NOMO-1 (cell line): ENCODE results near the gene KLHL33.
"Not testable (repeated sequence)": the region's sequence is repeated elsewhere in the genome, so short reads cannot be mapped to it uniquely, and the experiment has no call there.

Experiments used
- DNase-seq, 2 experiments: peaks; one replicate each; lab custom pipeline; 2025; ENCODE audit not compliant: unreplicated experiment in 2 of 2; lab: John Stamatoyannopoulos, UW

KLHL33 gene

GRCh38 chr14:20452831-20453230 lies 16.9 kb upstream of the KLHL33 start:
- DNase-seq = not testable (repeated sequence)

GRCh38 chr14:20446889-20447288 lies 10.9 kb upstream of the KLHL33 start:
- no peak for DNase-seq

DNA sequence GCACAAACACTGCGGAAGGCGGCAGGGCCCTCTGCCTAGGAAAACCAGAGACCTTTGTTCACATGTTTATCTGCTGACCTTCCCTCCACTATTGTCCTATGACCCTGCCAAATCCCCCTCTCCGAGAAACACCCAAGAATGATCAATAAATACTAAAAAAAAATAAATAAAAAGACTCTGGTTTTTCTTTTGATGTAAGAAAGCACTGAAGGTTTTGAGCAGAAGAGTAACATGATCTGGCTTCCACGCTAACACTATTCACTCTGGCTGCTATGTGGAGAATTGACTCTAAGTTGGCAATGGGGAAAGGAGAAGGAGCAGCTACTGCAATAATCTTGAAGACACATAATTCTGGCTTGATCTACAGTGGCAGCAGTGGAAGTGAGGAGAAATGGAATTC lies 7.7 kb upstream of the KLHL33 start:
- not testable (repeated sequence) for DNase-seq

DNA sequence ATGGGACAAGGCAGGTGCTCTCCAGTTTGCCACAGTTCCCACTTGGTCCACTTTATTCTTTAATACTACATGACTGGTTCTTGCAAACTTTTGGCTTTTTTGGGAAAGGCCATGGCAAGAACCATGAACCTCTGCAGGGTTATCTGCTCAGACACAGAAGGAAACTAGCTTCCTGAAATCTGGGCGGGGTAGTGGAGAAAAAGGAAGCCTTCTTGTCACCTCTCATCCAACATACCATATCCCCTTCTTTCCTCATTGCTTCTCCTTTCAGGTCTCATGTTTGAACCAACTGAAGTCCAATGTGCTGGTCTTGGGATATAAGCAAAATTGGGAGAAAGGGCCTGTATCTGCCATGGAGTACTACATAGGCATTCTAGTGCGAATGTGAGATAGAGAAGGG lies 5.5 kb upstream of the KLHL33 start:
- no peak for DNase-seq

- DNase-seq = peak; percentile 41 to 52
These were observed 4.9 kb upstream of the KLHL33 start for GRCh38 chr14:20440882-20441281.

- DNase-seq = no peak
These were observed 4.5 kb upstream of the KLHL33 start for GRCh38 chr14:20440465-20440864.

- peak; percentile 55 to 59 for DNase-seq
These were observed 2.7 kb upstream of the KLHL33 start for GRCh38 chr14:20438664-20439063.

DNA sequence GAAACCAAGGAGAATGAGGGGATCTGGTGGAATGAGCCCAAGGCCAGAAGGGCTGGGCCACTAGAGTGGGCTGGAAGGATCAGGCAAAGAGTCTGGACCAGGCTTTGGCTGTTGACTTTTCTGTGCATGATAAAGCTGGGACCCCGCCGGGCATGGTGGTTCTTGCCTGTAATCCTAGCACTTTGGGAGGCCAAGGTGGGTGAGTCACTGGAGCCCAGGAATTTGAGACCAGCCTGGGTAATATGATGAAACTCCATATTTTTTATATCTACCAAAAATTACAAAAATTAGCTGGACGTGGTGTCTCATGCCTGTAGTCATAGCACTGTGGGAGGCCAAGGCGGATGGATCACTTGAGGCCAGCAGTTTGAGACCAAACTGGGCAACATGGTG lies 393 bp upstream of the KLHL33 start:
- no peak for DNase-seq

DNA sequence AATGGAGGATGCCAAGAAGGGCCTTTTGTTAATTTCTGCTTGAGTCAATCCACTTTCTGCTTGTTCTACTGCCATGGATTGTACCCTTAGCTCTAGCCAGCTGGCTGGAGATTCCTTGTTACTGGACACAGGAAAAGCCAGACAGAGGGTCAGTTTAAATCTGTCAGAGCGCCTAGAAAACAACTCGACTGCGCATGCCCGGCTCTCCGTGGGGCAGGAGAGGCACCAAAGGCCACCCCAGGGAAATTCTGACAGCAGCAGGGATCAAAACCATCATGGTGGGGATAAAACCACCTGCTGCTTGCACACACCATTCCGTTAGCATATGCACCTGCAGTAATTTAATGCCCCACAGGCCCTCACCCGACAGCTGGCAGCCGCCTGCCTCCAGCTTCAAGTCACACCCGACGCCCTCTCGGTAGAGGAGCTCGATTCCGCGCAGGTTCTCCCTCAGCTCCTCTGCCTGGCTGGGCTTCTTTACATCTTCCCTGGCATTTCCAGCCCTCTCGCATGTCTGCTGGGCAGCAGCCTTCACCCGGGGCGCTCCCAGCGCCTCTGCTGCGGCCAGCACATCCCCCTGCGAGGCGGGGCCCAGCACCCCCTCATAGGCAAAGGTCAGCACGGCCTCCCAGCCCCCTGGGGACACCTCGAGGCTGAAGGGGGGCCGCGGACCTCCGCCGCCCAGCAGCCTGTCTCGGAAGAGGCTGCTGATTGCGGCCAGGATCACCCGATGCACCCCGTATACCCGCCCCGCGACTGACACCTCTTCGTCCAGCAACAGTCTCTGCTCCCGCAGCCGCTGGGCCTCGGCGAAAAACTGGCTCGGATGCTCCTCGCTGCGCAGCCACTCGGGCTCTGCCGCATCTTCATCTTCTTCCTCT lies 1.0 kb downstream of the KLHL33 start:
- DNase-seq = no peak

- no peak for DNase-seq
These were observed 5.9 kb downstream of the KLHL33 start for GRCh38 chr14:20429801-20430669.

DNA sequence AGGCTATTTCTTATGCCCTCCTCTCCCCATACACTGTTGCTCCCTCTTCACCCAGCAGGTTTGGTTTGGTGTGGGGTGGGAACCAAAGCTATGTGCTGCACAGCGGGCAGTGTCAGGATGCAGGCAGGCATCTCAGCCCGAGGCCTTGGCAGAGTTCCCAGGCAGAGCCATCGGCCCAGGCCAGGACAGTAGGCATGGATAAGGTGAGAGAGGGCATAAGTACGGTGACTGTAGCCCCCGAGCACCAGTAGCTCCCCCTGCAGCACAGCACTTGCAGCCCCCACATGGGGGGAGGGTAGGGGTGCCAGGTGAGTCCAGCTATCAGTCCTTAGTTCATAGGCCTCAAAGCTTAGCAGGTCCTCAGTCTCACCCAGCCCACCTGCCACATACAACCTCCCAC lies 7.2 kb downstream of the KLHL33 start:
- no peak for DNase-seq

- DNase-seq = no peak
These were observed 8.0 kb downstream of the KLHL33 start for GRCh38 chr14:20428010-20428365.

GRCh38 chr14:20427231-20428009 lies 8.5 kb downstream of the KLHL33 start:
- DNase-seq = peak; percentile 86 to 92

DNA sequence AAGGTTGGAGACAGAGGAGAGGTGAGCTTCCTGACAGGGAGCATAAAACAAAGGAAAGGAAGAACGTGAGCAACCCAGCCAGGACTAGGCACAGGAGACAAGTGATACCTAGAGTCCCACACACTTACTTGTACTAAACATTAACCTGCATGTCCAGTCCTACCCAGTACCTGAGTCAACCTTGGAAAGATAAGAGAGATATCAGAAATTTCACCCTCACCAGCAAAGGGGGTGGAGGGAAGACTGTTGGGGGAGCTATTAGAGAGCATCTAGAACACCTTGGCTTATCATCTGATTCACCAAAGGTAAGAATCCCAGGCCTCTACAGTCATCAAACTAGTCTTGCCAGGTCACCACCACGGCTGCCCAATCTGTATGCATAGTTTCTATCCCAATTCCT lies 11.1 kb downstream of the KLHL33 start:
- no peak for DNase-seq

DNA sequence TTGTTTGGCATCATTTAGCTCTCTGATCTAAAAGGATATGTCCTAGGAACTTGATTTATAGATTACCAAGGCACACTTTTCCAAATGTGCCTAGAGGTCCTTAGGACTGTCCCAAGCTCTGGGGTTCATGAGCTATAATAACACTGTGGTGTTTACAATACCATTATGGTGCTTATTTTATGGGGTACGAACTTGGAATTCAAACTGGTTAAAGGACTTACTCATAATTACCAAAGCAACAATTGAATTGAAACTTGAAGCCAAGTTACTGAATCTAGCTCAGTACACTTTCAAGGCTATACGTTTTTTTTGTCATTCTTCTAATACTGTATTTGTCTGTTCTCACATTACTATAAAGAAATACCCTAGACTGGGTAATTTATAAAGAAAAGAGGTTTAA lies 13.1 kb downstream of the KLHL33 start:
- no peak for DNase-seq

DNA sequence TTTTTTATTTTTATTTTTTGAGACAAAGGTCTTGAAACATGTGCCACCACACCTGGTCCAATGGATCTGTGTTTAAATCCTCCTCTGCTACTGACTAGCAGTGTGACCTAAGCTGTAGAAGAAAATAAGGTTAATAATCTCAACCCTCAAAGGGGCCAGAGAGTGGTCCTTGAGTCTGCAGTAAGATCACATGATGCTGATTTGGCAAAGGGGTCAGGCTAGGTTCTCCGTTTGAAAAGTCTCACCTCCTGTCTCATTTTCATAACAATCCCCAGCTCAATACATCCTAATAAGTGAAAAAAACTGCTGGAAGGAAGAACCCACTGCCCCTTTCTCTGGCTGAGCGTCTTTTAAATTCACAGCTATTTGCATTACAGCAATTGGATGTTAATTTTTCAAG lies 14.7 kb downstream of the KLHL33 start:
- DNase-seq = no peak

- DNase-seq = no peak
These were observed 16.5 kb downstream of the KLHL33 start for GRCh38 chr14:20419419-20419818.

- DNase-seq = no peak
These were observed 17.5 kb downstream of the KLHL33 start for GRCh38 chr14:20418501-20418909.

GRCh38 chr14:20417250-20418186 lies 18.4 kb downstream of the KLHL33 start:
- no peak for DNase-seq

- DNase-seq = no peak
These were observed 19.7 kb downstream of the KLHL33 start for GRCh38 chr14:20416223-20416622.
